A549 (cell line): ENCODE measurements around the gene ADSS1. TPM values are rescaled to one million over a fixed set of nuclear protein-coding genes. Genes with fewer than 3 reads are reported as not detected.

ENCODE experiments used
- ATAC-seq, 2 experiments: fragments of 200-7000 bp in 1 of 2; fragments of >200 bp in 1 of 2; cut with Nextera tagmentation in 1 of 2; cut with Tn5 transposase in 1 of 2; 3 replicates each; pipeline versions ENCODE4 v1.8.0 to v1.9.1; 2018 to 2020; ENCODE audit warnings: mild to moderate bottlenecking in 1 of 2, moderate library complexity in 1 of 2
- CTCF ChIA-PET: fragments of 300-600 bp; sonication (Branson Sonifier 250); formaldehyde crosslinking; extraction: SDS; loops from one replicate; lab custom pipeline; 2021; ENCODE audit warnings: antibody characterized with exemption, inconsistent platforms; lab: Yijun Ruan, JAX
- POLR2A ChIA-PET: fragments of 350-600 bp; formaldehyde crosslinking; extraction: SDS; loops from one replicate; lab custom pipeline; 2021; ENCODE audit warnings: antibody characterized with exemption, inconsistent platforms; lab: Yijun Ruan, JAX
- DNase-seq, 2 experiments: peaks; one replicate each; pipeline versions ENCODE4 v3.0.0 to v3.0.0-alpha.2; 2011 to 2016; ENCODE audit warnings: low read depth in 1 of 2, low spot score in 1 of 2
- FAIRE-seq: peaks from 2 replicates; lab custom pipeline; 2011; peaks lifted over from hg19 to GRCh38; lab: Jason Lieb, UNC
- H3K27ac ChIP-seq, 2 experiments: fragments of >200 bp; sonication (Bioruptor Twin); formaldehyde crosslinking; 3 replicates each; pipeline ENCODE4 v1.5.1; 2016 to 2017
- H3K4me1 ChIP-seq: fragments of >200 bp; sonication (Bioruptor Twin); formaldehyde crosslinking; 3 replicates; pipeline ENCODE4 v1.6.1; 2016
- H3K4me2 ChIP-seq: fragments of >200 bp; sonication (Bioruptor Twin); formaldehyde crosslinking; 3 replicates; pipeline ENCODE4 v1.6.1; 2016
- H3K4me3 ChIP-seq: fragments of >200 bp; sonication (Bioruptor Twin); formaldehyde crosslinking; 3 replicates; pipeline ENCODE4 v1.5.1; 2016
- H3K9me3 ChIP-seq: fragments of >200 bp; sonication (Bioruptor Twin); formaldehyde crosslinking; 3 replicates; pipeline ENCODE4 v1.6.1; 2016
- CBX2 ChIP-seq: fragments of 200-600 bp; sonication (generic); IDR thresholded peaks from 2 replicates; pipeline ENCODE4 v1.6.1; 2016; ENCODE audit warnings: low read depth, mild to moderate bottlenecking, borderline replicate concordance
- EHMT2 ChIP-seq: fragments of 200-600 bp; sonication (generic); IDR thresholded peaks from 2 replicates; pipeline ENCODE4 v1.6.1; 2016; ENCODE audit warnings: antibody characterized with exemption, low read depth, mild to moderate bottlenecking, moderate library complexity
- EP300 ChIP-seq, 2 experiments: fragments of >200 bp; sonication (Bioruptor Twin); formaldehyde crosslinking; IDR thresholded peaks; 2 replicates in 1 of 2; 3 replicates in 1 of 2; pipeline ENCODE4 v1.6.1; 2016 to 2017
- ESRRA ChIP-seq: fragments of 150-350 bp; IDR thresholded peaks from 2 replicates; pipeline ENCODE4 v1.6.1; 2014; ENCODE audit warnings: mild to moderate bottlenecking, low read length, borderline replicate concordance
- FOSB ChIP-seq: fragments of 250-450 bp; sonication (Bioruptor Pico); IDR thresholded peaks from 2 replicates; pipeline ENCODE4 v1.5.0; 2020; ENCODE audit warnings: mild to moderate bottlenecking, moderate library complexity
- FOSL2 ChIP-seq, 2 experiments: fragments of 450-650 bp in 1 of 2; fragments of >200 bp in 1 of 2; sonication (Bioruptor Twin) in 1 of 2; formaldehyde crosslinking; IDR thresholded peaks; 2 replicates each; pipeline versions ENCODE4 v1.5.0 to v1.6.1; 2016 to 2020; ENCODE audit warnings: mild to moderate bottlenecking in 1 of 2, moderate library complexity in 1 of 2
- FOXS1 ChIP-seq: fragments of 250-450 bp; sonication (Bioruptor Pico); IDR thresholded peaks from 2 replicates; pipeline ENCODE4 v1.5.0; 2020; ENCODE audit warnings: mild to moderate bottlenecking, moderate library complexity
- GATA3 ChIP-seq: IDR thresholded peaks from 2 replicates; pipeline ENCODE4 v1.6.1; 2012; ENCODE audit warnings: borderline replicate concordance
- HDAC2 ChIP-seq: fragments of 200-600 bp; sonication (generic); IDR thresholded peaks from 2 replicates; pipeline ENCODE4 v1.6.1; 2016
- HEYL ChIP-seq: fragments of 250-450 bp; sonication (Bioruptor Pico); IDR thresholded peaks from 2 replicates; pipeline ENCODE4 v1.8.0; 2021; ENCODE audit warnings: mild to moderate bottlenecking, moderate library complexity
- HOXA7 ChIP-seq: fragments of 250-450 bp; sonication (Bioruptor Pico); IDR thresholded peaks from 2 replicates; pipeline ENCODE4 v1.5.0; 2020; ENCODE audit warnings: mild to moderate bottlenecking, moderate library complexity
- HOXB13 ChIP-seq: fragments of 250-450 bp; sonication (Bioruptor Pico); IDR thresholded peaks from 2 replicates; pipeline ENCODE4 v1.5.0; 2020; ENCODE audit warnings: low read depth, mild to moderate bottlenecking, moderate library complexity
- HOXB5 ChIP-seq: fragments of 250-450 bp; sonication (Bioruptor Pico); IDR thresholded peaks from 2 replicates; pipeline ENCODE4 v1.5.0; 2020; ENCODE audit warnings: mild to moderate bottlenecking, moderate library complexity
- JUNB ChIP-seq: fragments of >200 bp; sonication (Bioruptor Twin); formaldehyde crosslinking; IDR thresholded peaks from 2 replicates; pipeline ENCODE4 v1.6.1; 2016
- MAFK ChIP-seq: fragments of 450-650 bp; IDR thresholded peaks from 2 replicates; pipeline ENCODE4 v1.6.1; 2014; ENCODE audit not compliant: partially characterized antibody
- NPAS2 ChIP-seq: fragments of 250-450 bp; sonication (Bioruptor Pico); IDR thresholded peaks from 2 replicates; pipeline ENCODE4 v1.8.0; 2022; ENCODE audit warnings: mild to moderate bottlenecking, moderate library complexity, borderline replicate concordance
- RAD21 ChIP-seq, 2 experiments: fragments of >200 bp in 1 of 2; sonication (Bioruptor Twin) in 1 of 2; formaldehyde crosslinking in 1 of 2; IDR thresholded peaks in 1 of 2; conservative IDR thresholded peaks in 1 of 2; 2 replicates in 1 of 2; 3 replicates in 1 of 2; pipeline ENCODE4 v1.6.1; 2012 to 2018; ENCODE audit warnings: inconsistent platforms in 1 of 2
- RCOR1 ChIP-seq: fragments of 150-350 bp; IDR thresholded peaks from 2 replicates; pipeline ENCODE4 v1.6.1; 2014; ENCODE audit warnings: antibody characterized with exemption, low read length, low read depth
- RNF2 ChIP-seq: fragments of 200-600 bp; sonication (generic); IDR thresholded peaks from 2 replicates; pipeline ENCODE4 v1.6.1; 2016; ENCODE audit warnings: low read depth, mild to moderate bottlenecking, antibody characterized with exemption, moderate library complexity, borderline replicate concordance
- SMC3 ChIP-seq: fragments of >200 bp; sonication (Bioruptor Twin); formaldehyde crosslinking; IDR thresholded peaks from 3 replicates; pipeline ENCODE4 v1.6.1; 2018; ENCODE audit warnings: inconsistent platforms
- WGBS: methylation state at CpG from one replicate; pipeline ENCODE4 v1.1.6; 2017; ENCODE audit errors: missing lambda C conversion rate; 5-methylcytosine and 5-hydroxymethylcytosine counted together
- polyA plus RNA-seq, 4 experiments: library from polyadenylated mRNA; depleted of rRNA in 3 of 4; stranded (reverse); fragments of >200 nt; fragmentation: RNase III in 1 of 4; extraction: RNeasy Plus Mini Kit Qiagen cat#74134 plus additional on column Dnase treatment in 1 of 4; gene quantifications; 2 replicates in 3 of 4; 3 replicates in 1 of 4; pipeline ENCODE4 v1.2.3, GENCODE V29; 2011 to 2017
- TF ChIP-seq, protein P1 (sequence below): fragments of 450-650 bp; IDR thresholded peaks from 2 replicates; pipeline ENCODE4 v1.6.1; 2014; ENCODE audit warnings: antibody characterized with exemption
- TF ChIP-seq, protein P2 (sequence below): fragments of 250-450 bp; sonication (Bioruptor Pico); IDR thresholded peaks from 2 replicates; pipeline ENCODE4 v1.5.0; 2020; ENCODE audit warnings: low read depth, mild to moderate bottlenecking, moderate library complexity
- TF ChIP-seq, protein P3 (sequence below): fragments of >200 bp; sonication (Bioruptor Twin); formaldehyde crosslinking; IDR thresholded peaks from 3 replicates; pipeline ENCODE4 v1.6.1; 2016
- TF ChIP-seq, protein P4 (sequence below): IDR thresholded peaks from 2 replicates; pipeline ENCODE4 v1.6.1; 2012
- TF ChIP-seq, protein P5 (sequence below): IDR thresholded peaks from 2 replicates; pipeline ENCODE4 v1.6.1; 2012; ENCODE audit warnings: low read depth, borderline replicate concordance

The ADSS1 gene
- polyA plus RNA-seq, 2 of the 4 experiments (the other 2 are of a cell fraction): 6.2 to 10.1 TPM

DNA sequence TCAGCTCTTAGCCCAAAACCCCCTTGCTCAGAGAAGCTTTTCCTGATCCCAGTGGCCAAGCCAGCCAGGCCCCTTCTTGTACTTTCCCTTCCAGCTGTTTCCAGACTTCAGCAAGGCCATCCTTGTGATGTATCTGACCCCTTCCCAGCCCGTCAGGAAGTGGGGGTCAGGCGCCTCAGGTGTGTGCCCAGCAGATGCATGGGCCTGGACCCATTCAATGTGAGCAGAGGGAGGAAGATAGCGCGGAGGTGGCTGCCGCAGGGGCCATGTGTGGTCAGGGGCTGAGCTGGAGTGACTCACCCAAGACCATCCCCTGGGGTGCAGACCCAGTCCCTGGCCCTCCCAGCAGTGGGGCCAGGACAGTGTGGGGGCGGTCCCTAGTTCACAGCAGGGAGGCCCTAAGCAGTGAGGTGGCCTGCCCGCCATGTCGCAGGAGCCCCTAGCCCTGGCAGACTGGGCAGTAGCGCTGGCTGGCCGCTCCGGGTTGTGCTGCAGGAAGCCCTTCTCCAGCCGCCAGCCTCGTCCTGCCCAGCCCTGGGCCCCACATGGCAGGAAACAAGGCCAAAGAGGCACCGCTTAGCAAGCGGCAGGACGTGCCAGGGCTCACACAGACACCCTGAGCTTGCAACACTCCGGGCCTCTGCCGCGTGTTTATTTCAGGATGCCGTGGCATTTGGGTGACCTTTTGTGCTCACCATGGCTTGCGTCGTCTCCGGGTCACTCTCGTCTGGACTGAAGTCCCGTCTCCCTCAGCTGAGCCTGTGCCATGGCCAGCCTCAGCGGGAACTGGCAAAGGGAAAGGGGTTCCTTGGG lies 12.0 kb downstream of the ADSS1 start:
- POLR2A ChIA-PET: no interaction called here
- CTCF ChIA-PET: interaction anchor here (0.8 to 7.0 kb wide), 8 partner anchors 9 to 60 kb away, joined by 3 to 65 read pairs (median 4); partner anchors contain the start of gene ADSS1
- Histone ChIP-seq H3K4me1 (peaks cover 43% of the 10 kb centered on the region), H3K4me2 (no peak overlapping the region)
- no peak for FAIRE-seq
- 81% methylated on average over 18 of the region's 26 CpGs for WGBS
- no peak for TF ChIP-seq ESRRA
- no peak for TF ChIP-seq GATA3
- no peak for TF ChIP-seq FOSL2 (IDR thresholded peaks at IDR 0.05)
- TF ChIP-seq FOSL2 (CRISPR knock-in tag; IDR thresholded peaks at IDR 0.05): no peak
- no peak for TF ChIP-seq NPAS2 (CRISPR knock-in tag)
- no peak for TF ChIP-seq HOXB13 (CRISPR knock-in tag)
- no peak for TF ChIP-seq RCOR1
- TF ChIP-seq HDAC2: no peak
- TF ChIP-seq RAD21 (conservative IDR thresholded peaks at IDR 0.05 in 1 of 2, IDR thresholded peaks at IDR 0.05 in 1 of 2): no peak
- TF ChIP-seq CBX2: no peak
- no peak for TF ChIP-seq HOXA7 (CRISPR knock-in tag)
- no peak for TF ChIP-seq HOXB5 (CRISPR knock-in tag)
- no peak for TF ChIP-seq JUNB
- TF ChIP-seq, protein P1, sequence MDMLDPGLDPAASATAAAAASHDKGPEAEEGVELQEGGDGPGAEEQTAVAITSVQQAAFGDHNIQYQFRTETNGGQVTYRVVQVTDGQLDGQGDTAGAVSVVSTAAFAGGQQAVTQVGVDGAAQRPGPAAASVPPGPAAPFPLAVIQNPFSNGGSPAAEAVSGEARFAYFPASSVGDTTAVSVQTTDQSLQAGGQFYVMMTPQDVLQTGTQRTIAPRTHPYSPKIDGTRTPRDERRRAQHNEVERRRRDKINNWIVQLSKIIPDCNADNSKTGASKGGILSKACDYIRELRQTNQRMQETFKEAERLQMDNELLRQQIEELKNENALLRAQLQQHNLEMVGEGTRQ: no peak
- TF ChIP-seq EHMT2: no peak
- no peak for TF ChIP-seq MAFK
- TF ChIP-seq, protein P2, sequence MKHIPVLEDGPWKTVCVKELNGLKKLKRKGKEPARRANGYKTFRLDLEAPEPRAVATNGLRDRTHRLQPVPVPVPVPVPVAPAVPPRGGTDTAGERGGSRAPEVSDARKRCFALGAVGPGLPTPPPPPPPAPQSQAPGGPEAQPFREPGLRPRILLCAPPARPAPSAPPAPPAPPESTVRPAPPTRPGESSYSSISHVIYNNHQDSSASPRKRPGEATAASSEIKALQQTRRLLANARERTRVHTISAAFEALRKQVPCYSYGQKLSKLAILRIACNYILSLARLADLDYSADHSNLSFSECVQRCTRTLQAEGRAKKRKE (CRISPR knock-in tag): no peak
- TF ChIP-seq, all 56 proteins: peak for 0
- no peaks in the 10 kb centered on the region for H3K9me3 ChIP-seq
- H3K4me3 ChIP-seq: no peak overlapping the region
- ATAC-seq (no peak), DNase-seq (no peak)
- H3K27ac ChIP-seq: peak overlapping the region in 1 of 2 experiments; percentile 39; a peak in 2 of 6 replicates

DNA sequence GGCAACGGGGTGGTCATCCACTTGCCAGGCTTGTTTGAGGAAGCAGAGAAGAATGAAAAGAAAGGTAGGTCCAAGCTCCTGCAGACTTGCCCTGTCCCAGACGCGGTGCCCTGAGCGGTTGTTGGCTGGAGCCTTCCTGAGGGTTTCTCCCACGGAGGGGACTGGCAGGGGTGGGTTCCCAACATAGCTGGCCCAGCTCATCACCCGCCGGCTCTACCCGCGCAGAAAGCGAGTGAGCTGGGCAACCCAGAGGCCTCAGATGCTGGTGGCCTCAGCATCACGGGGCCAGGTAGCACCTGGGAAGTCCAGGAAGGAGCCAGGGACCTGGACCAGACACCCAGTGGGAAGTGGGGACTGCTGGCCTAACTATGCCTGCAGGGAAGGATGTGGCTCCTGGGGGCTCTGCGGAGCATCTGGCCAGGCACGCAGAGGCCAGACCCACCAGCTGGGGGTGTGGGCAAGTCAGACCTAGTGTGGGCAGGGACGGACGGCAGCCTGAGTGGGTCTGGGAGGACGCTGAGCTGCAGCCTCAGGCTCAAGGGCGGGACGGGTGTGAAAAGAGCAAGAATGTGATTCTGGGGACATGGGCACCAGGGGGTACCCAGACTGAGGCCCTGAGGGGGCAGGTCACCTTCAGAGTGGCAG lies 14.5 kb downstream of the ADSS1 start:
- H3K4me3 ChIP-seq: no peak overlapping the region
- peaks cover 18% of the 10 kb centered on the region for H3K4me1 ChIP-seq
- DNase-seq: no peak
- no peak for ATAC-seq
- TF ChIP-seq SMC3 (no peak), RNF2 (no peak), EP300 (IDR thresholded peaks at IDR 0.05) (no peak), RAD21 (conservative IDR thresholded peaks at IDR 0.05 in 1 of 2, IDR thresholded peaks at IDR 0.05 in 1 of 2) (no peak), ESRRA (no peak), FOXS1 (CRISPR knock-in tag) (no peak), HEYL (CRISPR knock-in tag) (no peak), FOSB (no peak), CBX2 (no peak)
- TF ChIP-seq, protein P3, sequence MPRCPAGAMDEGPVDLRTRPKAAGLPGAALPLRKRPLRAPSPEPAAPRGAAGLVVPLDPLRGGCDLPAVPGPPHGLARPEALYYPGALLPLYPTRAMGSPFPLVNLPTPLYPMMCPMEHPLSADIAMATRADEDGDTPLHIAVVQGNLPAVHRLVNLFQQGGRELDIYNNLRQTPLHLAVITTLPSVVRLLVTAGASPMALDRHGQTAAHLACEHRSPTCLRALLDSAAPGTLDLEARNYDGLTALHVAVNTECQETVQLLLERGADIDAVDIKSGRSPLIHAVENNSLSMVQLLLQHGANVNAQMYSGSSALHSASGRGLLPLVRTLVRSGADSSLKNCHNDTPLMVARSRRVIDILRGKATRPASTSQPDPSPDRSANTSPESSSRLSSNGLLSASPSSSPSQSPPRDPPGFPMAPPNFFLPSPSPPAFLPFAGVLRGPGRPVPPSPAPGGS: no peak
- TF ChIP-seq, protein P4, sequence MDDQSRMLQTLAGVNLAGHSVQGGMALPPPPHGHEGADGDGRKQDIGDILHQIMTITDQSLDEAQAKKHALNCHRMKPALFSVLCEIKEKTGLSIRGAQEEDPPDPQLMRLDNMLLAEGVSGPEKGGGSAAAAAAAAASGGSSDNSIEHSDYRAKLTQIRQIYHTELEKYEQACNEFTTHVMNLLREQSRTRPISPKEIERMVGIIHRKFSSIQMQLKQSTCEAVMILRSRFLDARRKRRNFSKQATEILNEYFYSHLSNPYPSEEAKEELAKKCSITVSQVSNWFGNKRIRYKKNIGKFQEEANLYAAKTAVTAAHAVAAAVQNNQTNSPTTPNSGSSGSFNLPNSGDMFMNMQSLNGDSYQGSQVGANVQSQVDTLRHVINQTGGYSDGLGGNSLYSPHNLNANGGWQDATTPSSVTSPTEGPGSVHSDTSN: no peak
- TF ChIP-seq, protein P5, sequence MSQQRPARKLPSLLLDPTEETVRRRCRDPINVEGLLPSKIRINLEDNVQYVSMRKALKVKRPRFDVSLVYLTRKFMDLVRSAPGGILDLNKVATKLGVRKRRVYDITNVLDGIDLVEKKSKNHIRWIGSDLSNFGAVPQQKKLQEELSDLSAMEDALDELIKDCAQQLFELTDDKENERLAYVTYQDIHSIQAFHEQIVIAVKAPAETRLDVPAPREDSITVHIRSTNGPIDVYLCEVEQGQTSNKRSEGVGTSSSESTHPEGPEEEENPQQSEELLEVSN: no peak
- H3K4me2 ChIP-seq: no peak overlapping the region
- no peaks in the 10 kb centered on the region for H3K9me3 ChIP-seq
- WGBS: 85% methylated on average over 16 of the region's 18 CpGs
- ChIA-PET CTCF (interaction anchor here (1.0 to 7.0 kb wide), 4 partner anchors 14 to 307 kb away, joined by 3 to 65 read pairs (median 3); partner anchors contain the start of gene ADSS1), POLR2A (no interaction called here)
- H3K27ac ChIP-seq: no peak overlapping the region
- FAIRE-seq: no peak
